ENCODE results near the gene CFHR1.

The CFHR1 gene

GRCh38 chr1:196858811-196859210 lies 39.3 kb downstream of the CFHR1 start:
- no peak overlapping the region for H3K4me3 ChIP-seq (ENCODE audit: low read depth, low read length)
- no peak for TF ChIP-seq CTCF (IDR thresholded peaks at IDR 0.05; ENCODE audit: low read depth, low read length)
- in situ Hi-C loops (cut with HindIII; ENCODE audit: low sequenced_read_pairs): no loop called here
- DNase-seq (ENCODE audit: low read depth, low spot score): no peak

- no peak for DNase-seq (ENCODE audit: low read depth, low spot score)
- TF ChIP-seq CTCF (IDR thresholded peaks at IDR 0.05; ENCODE audit: low read depth, low read length): no peak
- H3K4me3 ChIP-seq (ENCODE audit: low read depth, low read length): no peak overlapping the region
- in situ Hi-C loops (cut with HindIII; ENCODE audit: low sequenced_read_pairs): no loop called here
These were observed 40.9 kb downstream of the CFHR1 start for GRCh38 chr1:196860323-196860884.

GRCh38 chr1:196861429-196861828 lies 41.9 kb downstream of the CFHR1 start:
- H3K4me3 ChIP-seq (ENCODE audit: low read depth, low read length): no peak overlapping the region
- DNase-seq (ENCODE audit: low read depth, low spot score): no peak
- TF ChIP-seq CTCF (IDR thresholded peaks at IDR 0.05; ENCODE audit: low read depth, low read length): no peak
- in situ Hi-C loops (cut with HindIII; ENCODE audit: low sequenced_read_pairs): no loop called here

- in situ Hi-C loops (cut with HindIII; ENCODE audit: low sequenced_read_pairs): no loop called here
- no peak overlapping the region for H3K4me3 ChIP-seq (ENCODE audit: low read depth, low read length)
- no peak for DNase-seq (ENCODE audit: low read depth, low spot score)
- no peak for TF ChIP-seq CTCF (IDR thresholded peaks at IDR 0.05; ENCODE audit: low read depth, low read length)
These were observed 47.4 kb downstream of the CFHR1 start for GRCh38 chr1:196866974-196867373.

- H3K4me3 ChIP-seq (ENCODE audit: low read depth, low read length): no peak overlapping the region
- in situ Hi-C loops (cut with HindIII; ENCODE audit: low sequenced_read_pairs): no loop called here
- DNase-seq (ENCODE audit: low read depth, low spot score): no peak
- TF ChIP-seq CTCF (IDR thresholded peaks at IDR 0.05; ENCODE audit: low read depth, low read length): no peak
These were observed 53.9 kb downstream of the CFHR1 start for GRCh38 chr1:196873385-196873784.

- no peak for TF ChIP-seq CTCF (IDR thresholded peaks at IDR 0.05; ENCODE audit: low read depth, low read length)
- no peak for DNase-seq (ENCODE audit: low read depth, low spot score)
- no peak overlapping the region for H3K4me3 ChIP-seq (ENCODE audit: low read depth, low read length)
- in situ Hi-C loops (cut with HindIII; ENCODE audit: low sequenced_read_pairs): no loop called here
These were observed 56.4 kb downstream of the CFHR1 start for GRCh38 chr1:196875935-196876334.

- DNase-seq (ENCODE audit: low read depth, low spot score): peak; percentile 30
- no peak for TF ChIP-seq CTCF (IDR thresholded peaks at IDR 0.05; ENCODE audit: low read depth, low read length)
- H3K4me3 ChIP-seq (ENCODE audit: low read depth, low read length): peak overlapping the region; percentile 36
- in situ Hi-C loops (cut with HindIII; ENCODE audit: low sequenced_read_pairs): no loop called here
These were observed 58.4 kb downstream of the CFHR1 start for GRCh38 chr1:196877964-196878363.

Data from astrocyte of the spinal cord (primary cell).